ENCODE measurements around the gene RNF145.

Gene RNF145

GRCh38 chr5:159195775-159196174, 13.6 kb downstream of the RNF145 start:
- DNase-seq (ENCODE audit: low read depth in 2 of 2): no peak

DNA sequence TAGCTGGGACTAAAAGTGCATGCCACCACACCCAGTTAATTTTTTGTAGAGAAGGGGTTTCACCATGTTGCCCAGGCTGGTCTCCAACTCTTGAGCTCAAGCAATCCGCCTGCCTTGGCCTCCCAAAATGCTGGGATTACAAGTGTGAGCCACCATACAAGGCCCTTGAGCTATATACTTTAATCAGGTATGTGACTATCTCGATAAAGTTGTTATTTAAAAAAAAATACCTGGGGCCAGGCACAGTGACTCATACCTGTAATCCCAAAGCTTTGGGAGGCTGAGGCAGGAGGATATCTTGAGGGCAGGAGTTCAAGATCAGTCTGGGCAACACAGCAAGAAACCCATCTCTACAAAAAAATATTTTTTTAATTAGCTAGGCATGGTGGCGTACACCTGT, 19.2 kb downstream of the RNF145 start:
- DNase-seq (ENCODE audit: low read depth in 2 of 2): no peak

- DNase-seq (ENCODE audit: low read depth in 2 of 2): no peak
Measured at GRCh38 chr5:159189310-159189709, 20.0 kb downstream of the RNF145 start.

DNA sequence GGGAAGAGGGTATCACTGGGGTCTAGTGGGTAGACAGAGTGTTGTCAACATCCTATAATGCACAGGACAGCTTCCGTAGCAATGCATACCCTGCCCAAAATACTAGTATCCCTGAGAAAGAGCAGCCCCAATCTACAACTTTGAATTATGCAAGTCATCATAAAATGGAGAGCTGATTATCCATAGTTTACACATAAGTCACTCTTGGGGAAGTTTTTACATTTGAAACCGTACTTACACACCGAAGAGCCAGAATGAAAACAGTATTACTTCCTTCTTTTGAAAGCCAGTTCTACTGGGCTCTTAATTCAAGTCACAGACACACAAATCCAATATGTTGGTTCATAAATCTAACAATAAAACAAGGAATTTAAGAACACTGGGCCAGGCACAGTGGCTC, 21.6 kb downstream of the RNF145 start:
- DNase-seq (ENCODE audit: low read depth in 2 of 2): no peak

DNA sequence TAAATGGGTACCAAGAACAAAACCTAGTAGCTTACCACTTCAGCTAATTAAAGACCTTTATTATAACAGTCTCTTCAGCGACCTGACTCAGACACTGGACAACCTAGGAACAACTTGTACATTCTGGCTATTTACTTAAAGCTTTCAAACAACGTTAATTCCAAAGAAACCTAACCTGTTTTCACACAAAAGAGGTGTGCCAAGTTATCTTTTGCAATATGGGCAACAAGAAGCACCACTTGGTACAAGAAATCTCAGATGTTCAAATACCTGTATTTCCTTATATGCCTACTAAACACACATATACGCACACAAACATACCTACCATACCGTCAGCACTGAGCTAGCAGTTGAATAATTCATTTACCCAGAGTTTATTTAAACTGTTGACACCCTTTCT, 23.0 kb downstream of the RNF145 start:
- no peak for DNase-seq (ENCODE audit: low read depth in 2 of 2)

DNA sequence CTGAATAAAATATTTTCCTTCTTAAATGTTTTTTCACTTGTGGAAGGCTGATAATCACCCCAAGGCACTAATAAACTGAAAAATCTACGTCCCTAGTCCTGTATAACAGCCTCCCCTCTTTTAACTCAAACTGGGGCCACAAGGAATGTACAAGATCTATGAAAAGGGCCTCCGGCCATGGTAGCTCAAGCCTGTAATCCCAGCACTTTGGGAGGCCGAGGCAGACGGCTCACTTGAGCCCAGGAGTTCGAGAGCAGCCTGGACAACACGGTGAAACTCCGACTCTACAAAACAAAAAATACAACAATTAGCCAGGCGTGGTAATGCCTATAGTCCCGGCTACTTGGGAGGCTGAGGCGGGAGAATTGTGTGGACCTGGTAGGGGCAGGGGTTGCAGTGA, 23.6 kb downstream of the RNF145 start:
- DNase-seq (ENCODE audit: low read depth in 2 of 2): no peak

DNA sequence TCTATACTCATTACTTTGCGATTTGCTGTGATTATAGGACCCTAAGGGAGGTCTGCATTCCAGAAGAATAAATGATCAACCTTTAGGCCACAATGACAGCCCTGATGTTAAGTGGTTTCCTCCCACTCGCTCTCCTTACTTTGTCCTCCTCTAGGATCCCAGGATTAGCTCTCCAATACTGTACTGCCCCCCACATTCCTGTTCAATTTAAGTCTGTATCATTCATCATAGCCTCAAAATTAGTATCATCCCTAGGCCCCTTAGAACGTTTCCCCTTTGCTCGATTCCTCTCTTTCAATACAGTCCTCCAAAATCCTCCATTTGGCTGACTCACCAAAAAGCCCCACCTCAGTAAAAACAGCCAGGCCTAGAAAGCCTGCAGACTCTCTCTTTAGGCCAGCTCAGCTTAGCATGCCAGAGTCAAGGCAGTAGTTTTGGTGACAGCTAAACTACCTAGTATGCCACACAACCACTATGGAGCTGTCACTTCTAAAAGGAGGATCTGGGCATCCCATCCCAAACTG, 24.4 kb downstream of the RNF145 start:
- peak; percentile 87 for DNase-seq (ENCODE audit: low read depth in 2 of 2)

DNA sequence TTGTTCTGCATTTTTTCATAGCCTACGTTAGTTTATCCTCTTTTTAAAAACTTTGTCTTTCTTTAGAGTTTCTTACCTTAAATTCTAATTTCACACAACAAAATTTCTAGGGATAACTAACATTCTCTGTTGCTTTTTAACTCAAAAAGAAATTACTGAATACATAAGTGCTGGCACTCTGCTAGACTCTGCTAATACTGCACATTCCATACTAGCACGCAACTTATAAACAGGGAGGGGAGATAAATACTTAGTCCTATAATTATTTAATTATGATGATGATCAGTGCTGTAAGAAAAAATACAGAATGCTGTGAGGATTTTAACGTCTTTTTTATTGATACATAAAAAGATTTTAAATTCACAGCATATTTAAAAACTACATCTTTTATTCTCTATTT, 25.1 kb downstream of the RNF145 start:
- DNase-seq (ENCODE audit: low read depth in 2 of 2): no peak

DNA sequence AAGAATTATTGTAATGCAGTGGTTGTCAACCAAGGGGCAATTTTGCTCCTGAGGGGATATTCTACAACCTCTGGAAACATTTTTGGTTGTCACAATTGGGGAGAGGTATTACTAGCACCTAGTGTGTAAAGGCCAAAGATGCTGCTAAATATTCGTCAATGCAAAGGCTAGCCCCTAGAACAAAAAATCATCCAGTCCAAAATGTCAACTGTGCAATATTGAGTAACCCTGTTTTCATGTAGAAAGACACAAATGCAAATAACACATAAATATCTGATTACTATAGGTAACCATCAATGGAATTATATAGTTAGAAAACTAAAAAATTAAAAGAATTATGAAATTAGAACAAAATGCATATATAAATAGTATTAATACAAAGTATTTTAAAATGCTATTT, 26.1 kb downstream of the RNF145 start:
- no peak for DNase-seq (ENCODE audit: low read depth in 2 of 2)

GRCh38 chr5:159182691-159183090, 26.7 kb downstream of the RNF145 start:
- DNase-seq (ENCODE audit: low read depth in 2 of 2): peak; percentile 52 to 62

DNA sequence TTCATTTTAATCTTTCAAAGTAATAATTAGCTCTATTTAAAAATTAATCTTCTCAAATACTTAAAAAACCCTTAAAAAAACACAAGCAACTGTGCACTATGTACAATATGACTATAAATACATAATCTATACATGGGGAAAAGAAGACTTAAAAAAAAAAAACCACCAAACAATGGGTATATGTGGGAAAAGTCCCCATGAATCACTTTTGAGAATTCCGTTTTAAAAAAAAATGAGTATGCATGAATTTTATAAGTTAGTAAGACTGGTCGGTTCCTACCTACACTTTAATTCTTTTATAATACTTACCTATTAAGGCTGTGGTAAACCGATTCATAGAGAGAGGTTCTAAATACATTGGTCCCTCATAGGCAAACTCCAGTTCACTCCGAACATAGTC, 27.7 kb downstream of the RNF145 start:
- no peak for DNase-seq (ENCODE audit: low read depth in 2 of 2)

DNA sequence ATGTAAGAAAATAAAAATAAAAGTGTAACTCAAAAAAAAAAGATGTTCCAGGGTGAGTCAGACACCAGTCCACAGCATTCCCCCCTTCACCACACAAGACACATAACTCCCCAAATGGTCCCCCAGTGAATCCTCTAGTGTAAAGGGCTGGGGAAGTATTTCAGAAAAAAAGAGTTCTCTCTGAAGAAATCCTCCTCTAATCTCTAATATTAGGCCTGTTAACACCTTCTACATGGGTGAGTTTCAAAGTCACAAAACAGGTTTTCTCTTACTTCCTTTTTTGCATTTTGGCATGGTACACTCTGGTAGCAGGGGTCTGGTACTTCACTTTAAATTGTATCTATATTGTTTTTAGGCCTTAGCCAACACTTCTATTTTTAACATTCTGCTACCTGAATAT, 28.2 kb downstream of the RNF145 start:
- no peak for DNase-seq (ENCODE audit: low read depth in 2 of 2)

- no peak for DNase-seq (ENCODE audit: low read depth in 2 of 2)
Measured at GRCh38 chr5:159179529-159180305, 29.6 kb downstream of the RNF145 start.

DNA sequence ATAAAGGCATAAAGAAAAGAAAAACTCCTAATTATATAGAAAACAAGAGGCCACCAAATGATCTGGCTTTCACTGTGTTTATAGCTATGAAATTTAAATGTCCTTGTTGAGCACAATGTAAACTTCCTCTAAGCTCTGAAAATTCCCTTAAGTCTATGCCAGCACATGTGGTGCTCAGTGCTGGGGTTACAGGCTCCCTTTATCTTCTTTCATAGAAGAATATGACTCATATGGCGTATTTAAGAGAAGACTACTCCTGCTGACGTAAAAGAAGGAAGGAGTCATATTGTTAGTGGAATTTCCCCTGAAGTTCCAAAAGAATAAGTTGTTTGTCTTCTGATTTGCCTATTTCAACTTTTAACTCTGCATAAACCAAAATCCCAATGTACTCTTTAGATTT, 30.4 kb downstream of the RNF145 start:
- DNase-seq (ENCODE audit: low read depth in 2 of 2): peak; percentile 88 to 90

DNA sequence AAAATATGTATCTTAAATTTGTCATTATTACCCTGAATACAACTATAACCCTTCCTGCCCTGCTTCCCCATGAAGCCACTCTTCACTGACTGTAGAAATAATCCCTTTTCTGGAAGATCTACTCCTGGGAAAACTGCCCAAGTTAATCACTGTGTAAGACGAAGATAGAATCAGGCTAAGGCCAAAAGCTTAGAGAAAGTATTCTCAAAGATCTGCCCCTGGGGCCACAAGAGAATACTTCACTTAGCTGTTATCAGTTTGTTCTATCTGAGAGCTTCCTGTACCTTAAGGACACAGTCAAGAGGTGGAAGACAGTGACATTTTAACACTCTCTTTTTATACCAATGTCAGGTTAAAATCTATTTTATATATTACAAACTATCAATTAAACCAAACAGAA, 33.8 kb downstream of the RNF145 start:
- no peak for DNase-seq (ENCODE audit: low read depth in 2 of 2)

DNA sequence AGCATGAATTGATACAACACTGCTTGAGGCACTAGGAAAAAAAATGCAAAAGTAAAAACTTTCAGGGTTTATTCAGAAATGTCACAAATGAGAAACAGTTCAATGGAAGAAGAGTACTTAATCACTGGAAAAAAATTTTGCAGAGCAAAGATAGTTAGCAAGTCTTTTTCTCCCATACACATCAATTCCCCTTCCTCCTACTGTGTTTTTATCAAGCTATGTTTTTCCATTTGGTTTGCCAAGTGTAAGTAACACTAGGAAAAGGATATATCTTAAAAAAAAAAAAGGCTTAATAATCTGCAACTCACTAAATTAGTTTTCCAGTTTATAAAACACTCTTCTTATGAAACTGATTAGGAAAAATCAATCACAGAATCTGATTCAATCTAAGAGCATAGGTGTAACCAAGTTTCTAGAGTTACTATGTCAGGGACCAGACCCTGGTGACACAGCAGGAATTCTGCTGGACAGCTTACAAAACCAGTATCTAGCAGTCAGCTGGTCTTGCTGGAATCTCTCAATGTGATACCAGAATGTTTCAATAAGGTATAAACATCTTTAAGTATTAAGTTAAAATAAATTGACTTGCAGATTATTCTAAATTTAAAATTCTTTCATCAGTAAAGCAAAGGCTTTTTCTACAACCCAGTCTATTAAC, 34.7 kb downstream of the RNF145 start:
- no peak for DNase-seq (ENCODE audit: low read depth in 2 of 2)

GRCh38 chr5:159171274-159171673, 38.1 kb downstream of the RNF145 start:
- DNase-seq (ENCODE audit: low read depth in 2 of 2): no peak

GRCh38 chr5:159170021-159170420, 39.3 kb downstream of the RNF145 start:
- no peak for DNase-seq (ENCODE audit: low read depth in 2 of 2)

DNA sequence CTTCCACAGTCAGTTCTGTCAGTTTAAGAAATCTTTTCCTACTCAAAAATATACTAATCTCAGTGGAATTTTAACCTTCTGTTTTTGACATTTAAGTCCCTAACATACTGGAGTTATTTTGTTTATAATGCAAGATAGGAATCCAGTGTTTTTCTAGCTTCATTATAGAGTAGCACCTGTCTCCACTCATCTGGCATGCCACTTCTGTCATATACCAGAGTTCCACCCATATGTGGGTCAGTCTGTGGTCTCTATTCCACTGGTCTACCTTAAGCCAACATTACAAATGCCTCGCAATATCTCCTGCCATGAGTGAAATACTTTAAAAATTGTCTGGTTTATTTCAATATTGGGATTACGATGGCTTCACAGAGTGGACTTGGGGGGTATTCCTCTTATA, 42.9 kb downstream of the RNF145 start:
- no peak for DNase-seq (ENCODE audit: low read depth in 2 of 2)

GRCh38 chr5:159163701-159164046, 45.7 kb downstream of the RNF145 start:
- DNase-seq (ENCODE audit: low read depth in 2 of 2): no peak

GRCh38 chr5:159163027-159163700, 46.2 kb downstream of the RNF145 start:
- DNase-seq (ENCODE audit: low read depth in 2 of 2): peak; percentile 63 to 71

GRCh38 chr5:159161361-159162214, 47.8 kb downstream of the RNF145 start:
- no peak for DNase-seq (ENCODE audit: low read depth in 2 of 2)

Data from fibroblast of skin of left quadriceps (primary cell).